ENCODE results near the gene ALDH1L1.

DNA sequence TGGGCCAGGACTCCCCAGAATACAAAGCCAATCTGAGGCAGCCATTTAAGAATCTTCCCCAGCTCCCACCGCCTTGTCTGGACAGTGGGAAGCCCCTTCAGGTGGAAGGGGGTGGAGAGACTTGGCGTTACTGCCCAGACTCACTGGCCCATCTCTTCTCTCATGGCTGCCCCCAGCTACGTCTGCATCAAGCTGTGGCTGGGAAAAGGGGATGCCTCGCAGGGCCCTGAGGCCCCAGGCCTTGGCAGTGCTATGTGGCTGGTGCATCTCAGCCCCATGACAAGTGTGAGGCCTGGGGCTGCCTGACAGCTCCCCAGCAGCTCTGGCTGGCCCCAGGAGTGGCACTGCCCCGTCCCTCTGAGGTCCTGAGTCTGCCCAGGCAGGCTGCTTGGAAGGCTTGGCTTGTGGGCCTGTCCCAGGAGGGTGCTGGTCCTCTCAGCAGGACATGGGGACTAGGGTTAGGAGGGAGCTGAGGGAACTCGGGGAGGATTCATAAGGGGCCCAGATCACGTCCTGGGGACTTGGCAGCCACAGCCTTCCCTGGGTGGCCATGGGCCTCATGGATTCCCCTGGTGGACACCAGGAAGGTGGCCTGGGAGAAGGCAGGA lies 76.3 kb downstream of the ALDH1L1 start:
- TF ChIP-seq, protein P1, sequence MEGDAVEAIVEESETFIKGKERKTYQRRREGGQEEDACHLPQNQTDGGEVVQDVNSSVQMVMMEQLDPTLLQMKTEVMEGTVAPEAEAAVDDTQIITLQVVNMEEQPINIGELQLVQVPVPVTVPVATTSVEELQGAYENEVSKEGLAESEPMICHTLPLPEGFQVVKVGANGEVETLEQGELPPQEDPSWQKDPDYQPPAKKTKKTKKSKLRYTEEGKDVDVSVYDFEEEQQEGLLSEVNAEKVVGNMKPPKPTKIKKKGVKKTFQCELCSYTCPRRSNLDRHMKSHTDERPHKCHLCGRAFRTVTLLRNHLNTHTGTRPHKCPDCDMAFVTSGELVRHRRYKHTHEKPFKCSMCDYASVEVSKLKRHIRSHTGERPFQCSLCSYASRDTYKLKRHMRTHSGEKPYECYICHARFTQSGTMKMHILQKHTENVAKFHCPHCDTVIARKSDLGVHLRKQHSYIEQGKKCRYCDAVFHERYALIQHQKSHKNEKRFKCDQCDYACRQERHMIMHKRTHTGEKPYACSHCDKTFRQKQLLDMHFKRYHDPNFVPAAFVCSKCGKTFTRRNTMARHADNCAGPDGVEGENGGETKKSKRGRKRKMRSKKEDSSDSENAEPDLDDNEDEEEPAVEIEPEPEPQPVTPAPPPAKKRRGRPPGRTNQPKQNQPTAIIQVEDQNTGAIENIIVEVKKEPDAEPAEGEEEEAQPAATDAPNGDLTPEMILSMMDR (IDR thresholded peaks at IDR 0.05), result no peak
- TF ChIP-seq POLR2A (IDR thresholded peaks at IDR 0.05), result no peak
- no peak for TF ChIP-seq EP300 (IDR thresholded peaks at IDR 0.05)

Data from ovary (tissue), 3 donors.